ENCODE results near the gene SLC4A1. TPM values are rescaled to one million over a fixed set of nuclear protein-coding genes. Genes with fewer than 3 reads are reported as not detected.

The SLC4A1 gene
- polyA plus RNA-seq, 1 experiment: not detected

DNA sequence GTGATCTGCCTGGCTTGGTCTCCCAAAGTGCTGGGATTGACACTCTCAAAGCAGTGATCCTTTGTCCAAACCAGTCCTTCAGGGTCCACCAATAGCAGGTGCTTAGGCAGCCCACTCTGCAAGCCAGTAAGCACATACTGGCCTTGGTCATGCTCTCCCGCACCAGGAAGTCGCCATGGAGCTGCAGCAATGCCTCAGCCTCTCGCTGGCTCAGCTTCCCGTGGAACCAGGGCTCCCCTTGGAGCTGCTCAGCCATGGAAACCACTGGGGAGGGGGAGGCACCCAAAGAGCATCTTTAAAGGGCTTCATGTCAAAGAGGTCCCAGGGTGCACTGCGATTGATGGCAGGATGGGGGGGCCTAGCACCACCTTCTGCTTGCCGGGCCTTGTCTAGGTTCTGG lies 38.8 kb downstream of the SLC4A1 start:
- H3K4me3 ChIP-seq (ENCODE audit: low read depth, low read length): no peak overlapping the region
- CTCF ChIA-PET: interaction anchor here (0.6 kb wide), 1 partner anchor 193 kb away, joined by 3 read pairs; no protein-coding TSS in a partner anchor
- no peak for DNase-seq (ENCODE audit: low read depth)
- no peaks in the 10 kb centered on the region; the same call in 1 of the 2 replicates for H3K27me3 ChIP-seq (ENCODE audit: control insufficient read depth, insufficient read depth, low read length)
- TF ChIP-seq, protein P1, sequence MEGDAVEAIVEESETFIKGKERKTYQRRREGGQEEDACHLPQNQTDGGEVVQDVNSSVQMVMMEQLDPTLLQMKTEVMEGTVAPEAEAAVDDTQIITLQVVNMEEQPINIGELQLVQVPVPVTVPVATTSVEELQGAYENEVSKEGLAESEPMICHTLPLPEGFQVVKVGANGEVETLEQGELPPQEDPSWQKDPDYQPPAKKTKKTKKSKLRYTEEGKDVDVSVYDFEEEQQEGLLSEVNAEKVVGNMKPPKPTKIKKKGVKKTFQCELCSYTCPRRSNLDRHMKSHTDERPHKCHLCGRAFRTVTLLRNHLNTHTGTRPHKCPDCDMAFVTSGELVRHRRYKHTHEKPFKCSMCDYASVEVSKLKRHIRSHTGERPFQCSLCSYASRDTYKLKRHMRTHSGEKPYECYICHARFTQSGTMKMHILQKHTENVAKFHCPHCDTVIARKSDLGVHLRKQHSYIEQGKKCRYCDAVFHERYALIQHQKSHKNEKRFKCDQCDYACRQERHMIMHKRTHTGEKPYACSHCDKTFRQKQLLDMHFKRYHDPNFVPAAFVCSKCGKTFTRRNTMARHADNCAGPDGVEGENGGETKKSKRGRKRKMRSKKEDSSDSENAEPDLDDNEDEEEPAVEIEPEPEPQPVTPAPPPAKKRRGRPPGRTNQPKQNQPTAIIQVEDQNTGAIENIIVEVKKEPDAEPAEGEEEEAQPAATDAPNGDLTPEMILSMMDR (IDR thresholded peaks at IDR 0.05; ENCODE audit: insufficient read depth, low read depth, low read length): no peak
- POLR2A ChIA-PET: no interaction called here
- no peaks in the 10 kb centered on the region for H3K36me3 ChIP-seq (ENCODE audit: control insufficient read depth, insufficient read depth, low read length)

DNA sequence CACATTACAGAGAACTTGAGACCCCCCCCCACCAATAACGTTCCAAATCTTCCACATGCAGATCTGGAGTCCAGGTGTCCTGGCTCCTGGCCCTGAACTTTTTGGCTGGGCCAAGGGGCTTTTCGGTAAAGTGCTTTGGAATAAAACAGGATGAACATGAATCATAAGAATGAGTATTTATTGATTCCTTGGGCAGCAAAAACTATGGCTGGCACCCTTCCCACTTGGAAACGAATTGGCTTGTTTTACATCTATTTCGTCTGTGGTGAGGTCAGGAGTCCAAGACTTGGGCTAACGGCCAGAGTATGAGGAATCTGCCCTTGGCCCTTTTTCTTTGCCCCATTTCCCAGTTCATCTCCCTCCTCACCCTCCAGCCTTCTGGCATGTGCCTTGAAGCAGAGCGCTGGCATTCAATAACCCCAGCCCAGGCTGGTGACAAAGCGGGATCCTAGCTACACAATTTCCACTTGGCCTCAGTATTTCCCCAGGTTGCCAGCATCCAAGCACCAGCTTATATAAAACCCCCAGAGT lies 44.3 kb downstream of the SLC4A1 start:
- Histone ChIP-seq H3K36me3 (ENCODE audit: control insufficient read depth, insufficient read depth, low read length) (no peaks in the 10 kb centered on the region), H3K4me3 (ENCODE audit: low read depth, low read length) (no peak overlapping the region), H3K27me3 (ENCODE audit: control insufficient read depth, insufficient read depth, low read length) (no peaks in the 10 kb centered on the region; the same call in 1 of the 2 replicates)
- CTCF ChIA-PET: interaction anchor here (3.0 kb wide), 1 partner anchor 107 kb away, joined by 8 read pairs; no protein-coding TSS in a partner anchor
- POLR2A ChIA-PET: no interaction called here
- DNase-seq (ENCODE audit: low read depth): no peak
- TF ChIP-seq, protein P1 (IDR thresholded peaks at IDR 0.05; ENCODE audit: insufficient read depth, low read depth, low read length): no peak

DNA sequence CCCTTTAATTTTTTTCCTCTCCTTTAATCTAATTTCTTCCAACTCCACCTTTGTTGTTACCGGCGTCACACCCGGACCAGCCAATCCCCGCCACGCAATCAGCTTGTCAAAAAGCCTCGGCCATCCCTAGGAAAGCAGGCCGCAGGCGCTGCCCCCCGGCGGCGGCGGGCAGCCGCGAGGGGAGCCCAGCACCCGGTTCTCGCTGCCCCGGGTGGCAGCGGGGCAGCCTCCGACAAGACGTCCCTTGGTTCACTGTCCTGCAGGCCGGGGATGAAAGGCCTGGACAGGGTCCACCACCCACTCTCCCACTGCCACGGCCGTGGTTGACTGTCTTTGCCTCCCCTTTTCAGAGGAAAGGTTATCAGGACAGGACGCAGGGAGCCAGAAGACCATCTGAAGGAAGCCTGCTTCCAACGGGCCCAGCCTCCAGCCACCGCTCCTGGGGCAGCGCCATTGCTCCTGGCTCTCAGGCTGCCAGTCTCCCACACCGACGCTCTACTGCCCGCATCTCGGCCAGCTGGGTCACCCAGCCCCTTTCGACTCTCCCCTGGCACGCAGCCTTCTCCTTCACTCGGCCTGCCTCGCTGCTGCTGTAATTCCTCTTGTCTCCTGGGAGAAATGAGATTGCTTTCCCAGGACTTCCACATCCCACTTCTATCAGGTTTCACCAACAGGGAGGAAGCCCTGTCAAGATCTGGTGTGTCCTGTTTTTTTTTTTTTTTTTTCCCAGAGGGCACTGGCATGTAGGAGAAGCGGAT lies 45.6 kb downstream of the SLC4A1 start:
- POLR2A ChIA-PET: interaction anchor here (0.5 to 0.7 kb wide), 2 partner anchors 37 to 99 kb away, joined by 3 to 4 read pairs; no protein-coding TSS in a partner anchor
- H3K27me3 ChIP-seq (ENCODE audit: control insufficient read depth, insufficient read depth, low read length): no peaks in the 10 kb centered on the region
- CTCF ChIA-PET: interaction anchor here (0.6 to 3.7 kb wide), 13 partner anchors 12 to 533 kb away, joined by 3 to 27 read pairs (median 4); partner anchors contain the start of genes FAM171A2, GRN, RUNDC3A and SLC25A39
- DNase-seq (ENCODE audit: low read depth): no peak
- H3K4me3 ChIP-seq (ENCODE audit: low read depth, low read length): peak overlapping the region; percentile 92
- TF ChIP-seq, protein P1 (IDR thresholded peaks at IDR 0.05; ENCODE audit: insufficient read depth, low read depth, low read length): peak; percentile 15
- no peaks in the 10 kb centered on the region; the same call in 1 of the 2 replicates for H3K36me3 ChIP-seq (ENCODE audit: control insufficient read depth, insufficient read depth, low read length)

DNA sequence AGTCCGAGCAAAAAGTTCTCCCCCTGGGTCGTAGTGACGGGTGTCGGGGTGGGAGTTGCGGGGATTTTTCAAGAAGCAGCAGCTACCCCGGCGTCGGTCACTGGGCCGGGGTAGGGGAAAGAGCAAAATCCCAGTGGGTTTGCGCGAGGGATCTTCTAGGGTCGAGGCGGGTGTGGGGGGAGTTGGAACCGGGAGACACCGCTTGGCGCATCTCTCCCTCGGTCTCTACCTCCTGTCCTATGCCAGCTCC lies 46.1 kb downstream of the SLC4A1 start:
- TF ChIP-seq, protein P1 (IDR thresholded peaks at IDR 0.05; ENCODE audit: insufficient read depth, low read depth, low read length): no peak
- Histone ChIP-seq H3K4me3 (ENCODE audit: low read depth, low read length) (peak overlapping the region; percentile 92), H3K36me3 (ENCODE audit: control insufficient read depth, insufficient read depth, low read length) (peaks cover under 1% of the 10 kb centered on the region; the same call in 1 of the 2 replicates), H3K27me3 (ENCODE audit: control insufficient read depth, insufficient read depth, low read length) (no peaks in the 10 kb centered on the region)
- POLR2A ChIA-PET: interaction anchor here (0.5 to 0.7 kb wide), 2 partner anchors 36 to 99 kb away, joined by 3 to 4 read pairs; no protein-coding TSS in a partner anchor
- CTCF ChIA-PET: interaction anchor here (0.6 to 3.7 kb wide), 14 partner anchors 11 to 532 kb away, joined by 3 to 27 read pairs (median 4); partner anchors contain the start of genes FAM171A2, GRN, RUNDC3A and SLC25A39
- DNase-seq (ENCODE audit: low read depth): no peak

Measured in BJ (cell line).